Measurements from ENCODE around the gene CKLF.

CKLF gene

GRCh38 chr16:66539623-66540469 lies 12.5 kb upstream of the CKLF start:
- Histone ChIP-seq H3K9me2 (replicated peaks; ENCODE audit: insufficient read depth, low read length) (no peaks in the 10 kb centered on the region), H3K27ac (ENCODE audit: low read depth, low read length) (no peak overlapping the region), H4K20me1 (ENCODE audit: low read depth, low read length) (no peaks in the 10 kb centered on the region), H3K27me3 (ENCODE audit: low read length) (no peaks in the 10 kb centered on the region), H3K4me3 (ENCODE audit: insufficient read depth, low read length, poor library complexity, severe bottlenecking) (no peak overlapping the region), H3F3A (ENCODE audit: insufficient read depth) (no peaks in the 10 kb centered on the region), H3K9ac (ENCODE audit: low read length) (no peak overlapping the region), H3K36me3 (ENCODE audit: low read length) (no peaks in the 10 kb centered on the region), H3K79me2 (ENCODE audit: insufficient read depth, low read length) (no peaks in the 10 kb centered on the region), H2AFZ (ENCODE audit: low read depth, low read length, severe bottlenecking) (no peak overlapping the region), H3K9me3 (ENCODE audit: insufficient read depth, low read length) (no peaks in the 10 kb centered on the region), H3K4me2 (ENCODE audit: low read depth, low read length, poor library complexity, severe bottlenecking) (peak overlapping the region; percentile 26)
- TF ChIP-seq EZH2phosphoT487 (conservative IDR thresholded peaks at IDR 0.05; ENCODE audit: low read length) (no peak), CTCF (IDR thresholded peaks at IDR 0.05; ENCODE audit: insufficient read depth, low read length, poor library complexity, severe bottlenecking) (no peak)

- no peak for TF ChIP-seq CTCF (IDR thresholded peaks at IDR 0.05; ENCODE audit: insufficient read depth, low read length, poor library complexity, severe bottlenecking)
- TF ChIP-seq EZH2phosphoT487 (conservative IDR thresholded peaks at IDR 0.05; ENCODE audit: low read length), result no peak
- Histone ChIP-seq H3K79me2 (ENCODE audit: insufficient read depth, low read length) (no peaks in the 10 kb centered on the region), H3K36me3 (ENCODE audit: low read length) (no peaks in the 10 kb centered on the region), H3K4me2 (ENCODE audit: low read depth, low read length, poor library complexity, severe bottlenecking) (no peak overlapping the region), H3K27ac (ENCODE audit: low read depth, low read length) (no peak overlapping the region), H3K9ac (ENCODE audit: low read length) (no peak overlapping the region), H3K27me3 (ENCODE audit: low read length) (no peaks in the 10 kb centered on the region), H3K9me2 (replicated peaks; ENCODE audit: insufficient read depth, low read length) (no peaks in the 10 kb centered on the region), H3K9me3 (ENCODE audit: insufficient read depth, low read length) (no peaks in the 10 kb centered on the region), H3K4me3 (ENCODE audit: insufficient read depth, low read length, poor library complexity, severe bottlenecking) (no peak overlapping the region), H4K20me1 (ENCODE audit: low read depth, low read length) (no peaks in the 10 kb centered on the region), H3F3A (ENCODE audit: insufficient read depth) (no peaks in the 10 kb centered on the region), H2AFZ (ENCODE audit: low read depth, low read length, severe bottlenecking) (no peak overlapping the region)
Measured at GRCh38 chr16:66541388-66542355, 10.7 kb upstream of the CKLF start.

- no peak overlapping the region for H3K27ac ChIP-seq (ENCODE audit: low read depth, low read length)
- H3K4me2 ChIP-seq (ENCODE audit: low read depth, low read length, poor library complexity, severe bottlenecking), result no peak overlapping the region
- H3K36me3 ChIP-seq (ENCODE audit: low read length), result no peaks in the 10 kb centered on the region
Measured at GRCh38 chr16:66542396-66542795, 10.0 kb upstream of the CKLF start.

More at GRCh38 chr16:66542396-66542795, 10.0 kb upstream of the CKLF start:
- Histone ChIP-seq H3K79me2 (ENCODE audit: insufficient read depth, low read length) (no peaks in the 10 kb centered on the region), H3K27me3 (ENCODE audit: low read length) (no peaks in the 10 kb centered on the region), H4K20me1 (ENCODE audit: low read depth, low read length) (no peaks in the 10 kb centered on the region), H2AFZ (ENCODE audit: low read depth, low read length, severe bottlenecking) (no peak overlapping the region), H3K9ac (ENCODE audit: low read length) (no peak overlapping the region), H3K9me2 (replicated peaks; ENCODE audit: insufficient read depth, low read length) (no peaks in the 10 kb centered on the region), H3F3A (ENCODE audit: insufficient read depth) (no peaks in the 10 kb centered on the region), H3K4me3 (ENCODE audit: insufficient read depth, low read length, poor library complexity, severe bottlenecking) (no peak overlapping the region), H3K9me3 (ENCODE audit: insufficient read depth, low read length) (no peaks in the 10 kb centered on the region)
- no peak for TF ChIP-seq EZH2phosphoT487 (conservative IDR thresholded peaks at IDR 0.05; ENCODE audit: low read length)
- no peak for TF ChIP-seq CTCF (IDR thresholded peaks at IDR 0.05; ENCODE audit: insufficient read depth, low read length, poor library complexity, severe bottlenecking)
